Naive thymus-derived CD4-positive, alpha-beta T cell (primary cell): ENCODE data around the gene TNFAIP2. TPM values are rescaled to one million over a fixed set of nuclear protein-coding genes. Genes with fewer than 3 reads are reported as not detected.
A peak's percentile ranks its signal among the peaks of the same experiment; 100 is the strongest.

Experiments
- ATAC-seq: fragments of 150-1000 bp; cut with Tn5 transposase; 2 replicates; pipeline ENCODE4 v1.10.0; 2021; ENCODE audit warnings: mild to moderate bottlenecking, moderate library complexity
- CTCF ChIA-PET: fragments of 350-600 bp; sonication (Branson Sonifier 250); formaldehyde crosslinking; loops from one replicate; lab custom pipeline; 2021; ENCODE audit warnings: antibody characterized with exemption; lab: Charles Lee
- POLR2A ChIA-PET: fragments of 350-600 bp; sonication (Branson Sonifier 250); formaldehyde crosslinking; loops from one replicate; lab custom pipeline; 2021; ENCODE audit warnings: antibody characterized with exemption, inconsistent platforms; lab: Charles Lee
- DNase-seq, 9 donors: peaks; one replicate each; pipeline versions ENCODE4 v3.0.0 to v3.0.0-alpha.2; 2020 to 2022; ENCODE audit warnings: mixed read lengths in 1 of 9
- H3K27ac ChIP-seq: one replicate; pipeline ENCODE4 v1.7.0; 2013; ENCODE audit warnings: mild to moderate bottlenecking, low read depth, low read length, moderate library complexity
- H3K27me3 ChIP-seq, 2 donors: one replicate each; pipeline ENCODE4 v1.7.0; 2013; ENCODE audit warnings: low read length in 2 of 2, mild to moderate bottlenecking in 2 of 2, moderate library complexity in 2 of 2; ENCODE audit not compliant: control insufficient read depth in 2 of 2, insufficient read depth in 2 of 2
- H3K36me3 ChIP-seq, 3 experiments: 1 replicate in 2 of 3; 2 replicates in 1 of 3; pipeline ENCODE4 v1.7.0; 2013; ENCODE audit warnings: low read length in 3 of 3, mild to moderate bottlenecking in 3 of 3, moderate library complexity in 1 of 3; ENCODE audit not compliant: insufficient read depth in 3 of 3, control insufficient read depth in 2 of 3
- H3K4me1 ChIP-seq, 2 donors: one replicate each; pipeline ENCODE4 v1.7.0; 2013; ENCODE audit warnings: low read length in 2 of 2, mild to moderate bottlenecking in 2 of 2, moderate library complexity in 1 of 2; ENCODE audit not compliant: control insufficient read depth in 2 of 2, insufficient read depth in 2 of 2
- H3K4me3 ChIP-seq: 2 replicates; pipeline ENCODE4 v1.7.0; 2013; ENCODE audit warnings: mild to moderate bottlenecking, low read length
- H3K9me3 ChIP-seq, 3 experiments: 1 replicate in 2 of 3; 2 replicates in 1 of 3; pipeline ENCODE4 v1.7.0; 2013; ENCODE audit warnings: low read length in 3 of 3; ENCODE audit not compliant: control insufficient read depth in 2 of 3
- H3K27ac Mint-ChIP-seq, 9 donors: one replicate each; pipeline ENCODE4 v1.8.0; 2020 to 2022; ENCODE audit warnings: mixed read lengths in 9 of 9, mild to moderate bottlenecking in 8 of 9, moderate library complexity in 5 of 9, inconsistent platforms in 2 of 9
- H3K27me3 Mint-ChIP-seq, 5 donors: one replicate each; pipeline ENCODE4 v1.8.0; 2021 to 2022; ENCODE audit warnings: mixed read lengths in 5 of 5, mild to moderate bottlenecking in 1 of 5
- H3K36me3 Mint-ChIP-seq, 5 donors: one replicate each; pipeline ENCODE4 v1.8.0; 2020 to 2022; ENCODE audit warnings: mixed read lengths in 5 of 5, mild to moderate bottlenecking in 3 of 5, inconsistent platforms in 1 of 5
- H3K4me1 Mint-ChIP-seq, 7 donors: one replicate each; pipeline ENCODE4 v1.8.0; 2020 to 2022; ENCODE audit warnings: mixed read lengths in 7 of 7, mild to moderate bottlenecking in 3 of 7, inconsistent platforms in 1 of 7
- H3K4me3 Mint-ChIP-seq, 10 donors: one replicate each; pipeline ENCODE4 v1.8.0; 2020 to 2022; ENCODE audit warnings: mild to moderate bottlenecking in 10 of 10, mixed read lengths in 10 of 10, moderate library complexity in 6 of 10, inconsistent platforms in 2 of 10
- H3K9me3 Mint-ChIP-seq, 11 donors: one replicate each; pipeline ENCODE4 v1.8.0; 2020 to 2022; ENCODE audit warnings: mixed read lengths in 11 of 11, mild to moderate bottlenecking in 4 of 11, inconsistent platforms in 1 of 11, moderate library complexity in 1 of 11
- intact Hi-C, 2 donors: fragments of 100-400 bp; cut with micrococcal nuclease; formaldehyde crosslinking; loops; one replicate each; pipeline ENCODE4 v1.15.1; 2023
- polyA plus RNA-seq, 2 donors: library from polyadenylated mRNA; unstranded; fragments of 300-500 nt; fragmentation: Illumina TruSeq; gene quantifications; one replicate each; pipeline ENCODE4 v1.2.3, GENCODE V29; 2021
- total RNA-seq, 6 experiments: library from RNA in 5 of 6; stranded (reverse) in 5 of 6; gene quantifications; 1 replicate in 5 of 6; 2 replicates in 1 of 6; pipeline ENCODE4 v1.2.3 and lab custom pipeline; 2021 to 2026

TNFAIP2 gene
- total and polyA plus RNA-seq, 7 experiments from 2014 or later = 1.1 to 309 (median 5.5) TPM; not detected in 2

DNA sequence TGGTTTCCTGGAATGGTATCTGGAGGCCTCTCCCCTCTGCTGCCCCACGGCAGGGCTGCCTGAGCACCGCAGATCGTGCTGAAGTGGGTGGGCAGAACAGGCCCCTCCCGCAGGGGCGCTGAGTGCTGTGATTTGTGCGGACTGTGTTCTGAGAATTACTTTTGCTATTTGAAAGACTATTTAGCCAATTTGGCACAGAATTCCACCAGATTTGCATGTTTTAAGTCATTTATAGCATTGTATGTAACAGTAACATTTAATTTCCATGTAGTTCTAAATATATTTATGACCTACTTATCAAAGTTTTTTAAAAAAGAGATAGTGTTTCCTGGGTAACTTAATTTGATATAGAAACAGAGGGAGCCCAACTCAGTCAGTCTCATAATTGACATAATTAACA lies 55.3 kb downstream of the TNFAIP2 start:
- H3K27me3 Mint-ChIP-seq = peaks cover 0 to 11% (median 10%) of the 10 kb centered on the region in 5 donors
- DNase-seq = no peak
- POLR2A ChIA-PET = no interaction called here
- Histone ChIP-seq H3K27ac (no peak overlapping the region), H3K9me3 (no peaks in the 10 kb centered on the region), H3K27me3 (no peaks in the 10 kb centered on the region), H3K36me3 (no peaks in the 10 kb centered on the region), H3K4me1 (no peaks in the 10 kb centered on the region), H3K4me3 (no peak overlapping the region)
- CTCF ChIA-PET = no interaction called here
- intact Hi-C loops = no loop called here
- no peak for ATAC-seq
- no peak overlapping the region for H3K4me3 Mint-ChIP-seq
- H3K36me3 Mint-ChIP-seq = no peaks in the 10 kb centered on the region
- H3K4me1 Mint-ChIP-seq = peaks cover 0 to 2% (median 0%) of the 10 kb centered on the region in 7 donors
- no peak overlapping the region for H3K27ac Mint-ChIP-seq
- H3K9me3 Mint-ChIP-seq = peaks cover 0 to 27% (median 7%) of the 10 kb centered on the region in 11 donors

DNA sequence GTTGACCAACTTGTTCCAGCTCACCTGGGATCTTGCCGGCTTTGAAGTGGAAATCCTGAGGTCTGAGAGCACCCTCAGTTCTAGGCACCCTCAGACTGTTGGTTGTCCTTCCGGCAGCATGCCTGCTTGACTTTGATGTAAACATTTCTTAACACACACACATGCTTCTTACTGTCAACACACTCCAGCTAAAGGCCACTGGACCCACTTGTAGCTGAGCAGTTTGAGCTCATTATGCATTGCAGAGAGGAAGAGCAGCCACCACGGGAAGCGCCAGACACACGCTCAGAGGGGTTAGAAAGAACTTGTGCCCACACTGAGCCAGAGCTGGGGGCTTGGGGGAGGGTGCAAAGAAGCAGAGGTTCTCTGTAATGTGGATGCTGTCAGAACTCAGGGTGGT lies 55.8 kb downstream of the TNFAIP2 start:
- H3K4me3 ChIP-seq = no peak overlapping the region
- ChIA-PET POLR2A (no interaction called here), CTCF (interaction anchor here (1.0 kb wide), 1 partner anchor 74 kb away, joined by 3 read pairs; no protein-coding TSS in a partner anchor)
- no peak overlapping the region for H3K27ac ChIP-seq
- H3K4me1 Mint-ChIP-seq = peaks cover 0 to 2% (median 0%) of the 10 kb centered on the region in 7 donors
- peaks cover 2 to 14% (median 12%) of the 10 kb centered on the region in 5 donors for H3K27me3 Mint-ChIP-seq
- ATAC-seq = no peak
- H3K4me1 ChIP-seq = no peaks in the 10 kb centered on the region
- no peaks in the 10 kb centered on the region for H3K27me3 ChIP-seq
- H3K36me3 ChIP-seq = no peaks in the 10 kb centered on the region
- no peak for DNase-seq
- peaks cover 0 to 21% (median 7%) of the 10 kb centered on the region in 11 donors for H3K9me3 Mint-ChIP-seq
- no peak overlapping the region for H3K4me3 Mint-ChIP-seq
- intact Hi-C loops = no loop called here
- H3K9me3 ChIP-seq = no peaks in the 10 kb centered on the region
- no peaks in the 10 kb centered on the region for H3K36me3 Mint-ChIP-seq
- no peak overlapping the region for H3K27ac Mint-ChIP-seq

DNA sequence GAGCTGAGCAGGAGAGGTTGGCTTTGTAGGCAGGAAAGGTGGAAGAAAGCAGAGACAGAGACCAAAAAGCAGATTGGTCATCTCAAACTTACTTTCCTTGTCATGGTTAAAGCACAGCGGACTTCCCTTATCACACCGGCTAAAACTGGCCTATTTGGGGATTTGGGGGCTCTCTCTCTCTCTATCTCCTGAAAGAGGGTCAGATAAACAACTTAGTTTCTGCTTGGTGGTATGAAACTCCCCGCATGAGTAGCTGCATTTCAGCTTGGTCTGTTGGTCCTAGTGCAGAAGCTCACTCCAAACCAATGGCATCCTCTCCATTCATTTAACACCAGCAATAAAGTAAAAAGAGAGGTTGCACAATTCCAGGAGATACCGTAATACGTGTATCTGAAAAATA lies 57.1 kb downstream of the TNFAIP2 start:
- Histone ChIP-seq H3K27ac (no peak overlapping the region), H3K4me3 (no peak overlapping the region), H3K4me1 (no peaks in the 10 kb centered on the region), H3K36me3 (no peaks in the 10 kb centered on the region), H3K27me3 (no peaks in the 10 kb centered on the region), H3K9me3 (no peaks in the 10 kb centered on the region)
- ChIA-PET CTCF (no interaction called here), POLR2A (no interaction called here)
- DNase-seq (no peak), ATAC-seq (no peak)
- H3K9me3 Mint-ChIP-seq = peaks cover 0 to 9% (median under 1%) of the 10 kb centered on the region in 11 donors
- H3K27me3 Mint-ChIP-seq = peaks cover 4 to 19% (median 16%) of the 10 kb centered on the region in 5 donors
- H3K27ac Mint-ChIP-seq = no peak overlapping the region
- no peak overlapping the region for H3K4me3 Mint-ChIP-seq
- peaks cover 0 to under 1% (median 0%) of the 10 kb centered on the region in 7 donors for H3K4me1 Mint-ChIP-seq
- no peaks in the 10 kb centered on the region for H3K36me3 Mint-ChIP-seq
- intact Hi-C loops = no loop called here

GRCh38 chr14:103184046-103184445 lies 60.8 kb downstream of the TNFAIP2 start:
- peaks cover 0 to 12% (median 6%) of the 10 kb centered on the region in 7 donors for H3K4me1 Mint-ChIP-seq
- no peak overlapping the region for H3K4me3 ChIP-seq
- H3K27ac Mint-ChIP-seq = no peak overlapping the region
- no peaks in the 10 kb centered on the region for H3K4me1 ChIP-seq
- no peak for ATAC-seq
- DNase-seq = no peak
- no peak overlapping the region for H3K4me3 Mint-ChIP-seq
- no peaks in the 10 kb centered on the region for H3K36me3 ChIP-seq
- no peaks in the 10 kb centered on the region for H3K36me3 Mint-ChIP-seq
- H3K9me3 Mint-ChIP-seq = peaks cover 0 to 4% (median 0%) of the 10 kb centered on the region in 11 donors
- H3K9me3 ChIP-seq = no peaks in the 10 kb centered on the region
- ChIA-PET POLR2A (no interaction called here), CTCF (interaction anchor here (0.6 to 2.4 kb wide), 2 partner anchors 79 to 488 kb away, joined by 3 to 9 read pairs; no protein-coding TSS in a partner anchor)
- intact Hi-C loops = loop anchor here in 1 of 2 donors (2.0 kb wide), 1 partner anchor 79 kb away; no protein-coding TSS in a partner anchor
- H3K27me3 ChIP-seq = no peaks in the 10 kb centered on the region
- H3K27ac ChIP-seq = no peak overlapping the region
- peaks cover 31 to 51% (median 46%) of the 10 kb centered on the region in 5 donors for H3K27me3 Mint-ChIP-seq

DNA sequence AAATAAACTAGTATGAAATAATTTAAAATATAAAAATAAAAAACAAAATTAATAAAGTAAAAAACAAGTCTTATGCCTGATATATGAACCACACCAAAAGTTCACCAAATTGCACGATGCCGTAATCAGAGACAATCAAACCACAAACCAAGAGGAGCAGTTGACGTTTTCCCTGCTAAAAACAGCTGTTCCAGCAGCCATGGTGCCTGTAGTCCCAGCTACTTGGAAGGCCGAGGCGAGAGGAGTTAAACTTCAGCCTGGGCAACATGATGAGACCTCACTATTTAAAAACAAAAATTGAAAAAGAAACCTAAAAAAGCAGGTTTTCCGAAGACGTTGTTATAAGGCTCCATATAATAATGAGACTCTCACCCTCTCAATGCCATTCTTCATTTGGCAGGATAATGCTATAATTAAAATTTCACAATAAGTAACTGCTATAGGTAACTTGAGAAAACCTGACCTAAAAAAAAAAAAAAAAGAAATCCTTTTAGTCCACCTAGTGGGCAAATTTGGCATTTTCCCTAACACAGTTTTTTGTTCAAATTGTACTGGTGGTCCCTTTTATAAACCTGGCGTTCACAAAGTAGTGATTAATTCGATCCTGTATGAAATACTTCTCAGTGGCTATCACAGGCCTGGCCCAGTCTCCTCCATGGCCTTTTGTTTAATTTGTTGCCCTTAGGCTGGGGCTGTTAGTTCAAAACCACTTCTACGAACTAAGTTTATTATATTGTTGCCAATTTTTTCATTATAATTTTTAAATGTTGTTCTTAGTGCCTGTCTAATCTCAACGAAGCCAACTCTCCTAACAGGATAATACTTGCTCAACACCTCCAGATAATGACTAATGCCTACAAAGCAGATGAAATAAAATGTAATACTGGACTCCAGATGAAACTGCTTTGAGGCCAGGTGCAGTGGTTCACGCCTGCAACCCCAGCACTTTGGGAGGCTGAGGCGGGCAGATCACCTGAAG lies 62.1 kb downstream of the TNFAIP2 start:
- intact Hi-C loops = loop anchor here (1.0 to 2.0 kb wide), 3 partner anchors 80 to 491 kb away; no protein-coding TSS in a partner anchor
- no peaks in the 10 kb centered on the region for H3K4me1 ChIP-seq
- ATAC-seq = no peak
- H3K27me3 Mint-ChIP-seq = peaks cover 31 to 53% (median 51%) of the 10 kb centered on the region in 5 donors
- peak in 5 of 9 donors; percentile 8 to 17 (median 15) for DNase-seq
- no peaks in the 10 kb centered on the region for H3K9me3 ChIP-seq
- H3K27ac ChIP-seq = no peak overlapping the region
- ChIA-PET CTCF (interaction anchor here (0.6 to 2.4 kb wide), 6 partner anchors 72 to 1824 kb away, joined by 3 to 9 read pairs (median 3); no protein-coding TSS in a partner anchor), POLR2A (no interaction called here)
- no peaks in the 10 kb centered on the region for H3K36me3 ChIP-seq
- no peak overlapping the region for H3K4me3 Mint-ChIP-seq
- peaks cover 0 to 18% (median 10%) of the 10 kb centered on the region in 7 donors for H3K4me1 Mint-ChIP-seq
- no peaks in the 10 kb centered on the region for H3K27me3 ChIP-seq
- peak overlapping the region in 1 of 9 donors; percentile 32 for H3K27ac Mint-ChIP-seq
- H3K9me3 Mint-ChIP-seq = peaks cover 0 to 3% (median 0%) of the 10 kb centered on the region in 11 donors
- H3K4me3 ChIP-seq = no peak overlapping the region
- no peaks in the 10 kb centered on the region for H3K36me3 Mint-ChIP-seq

DNA sequence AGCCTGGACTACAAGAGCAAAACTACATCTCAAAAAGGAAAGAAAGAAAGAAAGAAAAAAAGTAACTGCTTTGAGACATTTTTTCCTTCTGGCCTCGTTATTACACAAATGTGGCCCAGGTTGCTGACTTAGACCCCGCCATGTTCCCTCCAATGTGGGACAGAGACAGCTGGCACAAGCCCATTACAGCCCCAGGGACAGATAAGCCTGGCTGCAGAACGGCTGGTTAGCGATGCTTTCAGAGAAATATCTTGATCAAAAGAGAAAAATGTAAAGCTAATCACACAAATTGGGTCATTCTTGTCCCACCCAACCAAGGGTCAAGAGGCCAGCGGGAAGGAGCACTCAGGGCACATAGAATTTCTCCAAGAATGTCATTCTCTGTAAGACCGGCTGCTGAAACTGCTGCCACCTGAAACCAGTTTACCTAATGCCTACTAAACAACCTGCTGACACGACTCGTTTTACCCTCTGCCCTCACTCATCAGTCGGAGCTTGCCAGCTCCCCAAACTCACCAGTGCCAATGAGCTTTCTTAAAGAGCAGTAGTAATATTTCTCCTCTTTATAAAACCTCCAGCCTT lies 63.1 kb downstream of the TNFAIP2 start:
- no peak for DNase-seq
- Mint-ChIP-seq H3K27ac (no peak overlapping the region), H3K4me3 (no peak overlapping the region), H3K9me3 (peaks cover 0 to 4% (median 0%) of the 10 kb centered on the region in 11 donors), H3K4me1 (peaks cover 0 to 19% (median 10%) of the 10 kb centered on the region in 7 donors), H3K36me3 (no peaks in the 10 kb centered on the region), H3K27me3 (peaks cover 38 to 60% (median 57%) of the 10 kb centered on the region in 5 donors)
- no peaks in the 10 kb centered on the region for H3K36me3 ChIP-seq
- H3K27me3 ChIP-seq = no peaks in the 10 kb centered on the region
- ATAC-seq = no peak
- POLR2A ChIA-PET = no interaction called here
- intact Hi-C loops = no loop called here
- CTCF ChIA-PET = interaction anchor here (0.6 kb wide), 3 partner anchors 71 to 154 kb away, joined by 3 to 4 read pairs (median 3); no protein-coding TSS in a partner anchor
- no peaks in the 10 kb centered on the region for H3K4me1 ChIP-seq
- no peak overlapping the region for H3K4me3 ChIP-seq
- no peaks in the 10 kb centered on the region for H3K9me3 ChIP-seq
- no peak overlapping the region for H3K27ac ChIP-seq
